HFF-Myc (cell line): ENCODE data around the gene TRAF2.

Experiments
- DNase-seq: peaks from one replicate; pipeline ENCODE4 v3.0.0-alpha.2; 2011; ENCODE audit warnings: low read depth; ENCODE audit errors: extremely low read depth
- H3K4me3 ChIP-seq: replicated peaks from 2 replicates; pipeline ENCODE4 v1.5.1; 2011; ENCODE audit warnings: low read depth, mild to moderate bottlenecking, control low read depth, low read length
- TF ChIP-seq, protein P1 (sequence below): IDR thresholded peaks from 2 replicates; pipeline ENCODE4 v1.5.1; 2012; ENCODE audit warnings: mild to moderate bottlenecking, low read depth, low read length, control low read depth; ENCODE audit errors: missing control alignments

The TRAF2 gene

GRCh38 chr9:136896027-136896426, 9.7 kb downstream of the TRAF2 start:
- no peak for DNase-seq
- TF ChIP-seq, protein P1, sequence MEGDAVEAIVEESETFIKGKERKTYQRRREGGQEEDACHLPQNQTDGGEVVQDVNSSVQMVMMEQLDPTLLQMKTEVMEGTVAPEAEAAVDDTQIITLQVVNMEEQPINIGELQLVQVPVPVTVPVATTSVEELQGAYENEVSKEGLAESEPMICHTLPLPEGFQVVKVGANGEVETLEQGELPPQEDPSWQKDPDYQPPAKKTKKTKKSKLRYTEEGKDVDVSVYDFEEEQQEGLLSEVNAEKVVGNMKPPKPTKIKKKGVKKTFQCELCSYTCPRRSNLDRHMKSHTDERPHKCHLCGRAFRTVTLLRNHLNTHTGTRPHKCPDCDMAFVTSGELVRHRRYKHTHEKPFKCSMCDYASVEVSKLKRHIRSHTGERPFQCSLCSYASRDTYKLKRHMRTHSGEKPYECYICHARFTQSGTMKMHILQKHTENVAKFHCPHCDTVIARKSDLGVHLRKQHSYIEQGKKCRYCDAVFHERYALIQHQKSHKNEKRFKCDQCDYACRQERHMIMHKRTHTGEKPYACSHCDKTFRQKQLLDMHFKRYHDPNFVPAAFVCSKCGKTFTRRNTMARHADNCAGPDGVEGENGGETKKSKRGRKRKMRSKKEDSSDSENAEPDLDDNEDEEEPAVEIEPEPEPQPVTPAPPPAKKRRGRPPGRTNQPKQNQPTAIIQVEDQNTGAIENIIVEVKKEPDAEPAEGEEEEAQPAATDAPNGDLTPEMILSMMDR: no peak
- H3K4me3 ChIP-seq: no peak overlapping the region

DNA sequence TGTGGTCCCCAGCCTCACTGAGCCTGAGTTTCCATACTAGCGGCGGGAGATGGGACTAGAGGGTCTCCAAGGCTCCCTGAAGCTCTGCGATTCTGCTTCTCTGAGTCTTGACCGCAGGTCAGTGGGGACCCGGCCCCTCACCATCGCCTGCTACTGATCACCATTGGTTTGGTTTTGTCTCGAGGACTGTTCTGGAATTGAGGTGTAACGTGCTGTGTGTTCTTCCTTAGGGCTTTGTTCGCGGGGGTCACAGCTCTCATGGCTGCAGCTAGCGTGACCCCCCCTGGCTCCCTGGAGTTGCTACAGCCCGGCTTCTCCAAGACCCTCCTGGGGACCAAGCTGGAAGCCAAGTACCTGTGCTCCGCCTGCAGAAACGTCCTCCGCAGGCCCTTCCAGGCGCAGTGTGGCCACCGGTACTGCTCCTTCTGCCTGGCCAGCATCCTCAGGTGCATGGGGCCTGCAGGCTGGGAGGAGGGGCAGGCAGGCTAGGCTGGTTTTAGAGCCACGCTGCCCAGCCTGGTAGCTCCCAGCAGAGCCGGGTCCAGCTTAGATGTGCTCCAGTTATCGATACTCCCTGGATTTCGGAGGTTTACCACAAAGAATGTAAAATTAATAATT, 12.3 kb downstream of the TRAF2 start:
- H3K4me3 ChIP-seq: no peak overlapping the region
- TF ChIP-seq, protein P1: no peak

DNA sequence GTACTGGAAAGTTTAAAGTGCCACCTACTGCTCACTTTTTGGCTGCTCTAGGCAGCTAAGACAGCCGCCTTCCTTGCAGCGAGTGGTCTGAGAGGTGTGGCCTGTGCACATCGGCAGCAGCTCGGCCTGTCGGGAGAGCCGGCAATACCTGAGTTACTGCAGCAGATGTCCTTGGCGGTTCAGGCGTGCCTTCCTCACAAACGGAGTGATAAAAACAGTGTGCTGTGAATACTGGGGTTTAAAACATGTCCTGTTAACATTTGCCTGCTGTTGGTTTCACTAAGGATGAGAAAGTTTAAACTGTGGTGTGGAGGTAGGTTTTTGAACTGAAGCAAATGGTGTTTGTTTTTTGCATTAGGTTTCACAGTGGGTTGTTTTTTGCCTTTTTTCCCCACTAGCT, 12.9 kb downstream of the TRAF2 start:
- no peak overlapping the region for H3K4me3 ChIP-seq
- no peak for DNase-seq
- TF ChIP-seq, protein P1: no peak

More for the DNA sequence above, 12.3 kb downstream of the TRAF2 start:
- no peak for DNase-seq

- no peak for DNase-seq
- H3K4me3 ChIP-seq: no peak overlapping the region
- TF ChIP-seq, protein P1: no peak
These were observed 14.2 kb downstream of the TRAF2 start for GRCh38 chr9:136900556-136900955.

DNA sequence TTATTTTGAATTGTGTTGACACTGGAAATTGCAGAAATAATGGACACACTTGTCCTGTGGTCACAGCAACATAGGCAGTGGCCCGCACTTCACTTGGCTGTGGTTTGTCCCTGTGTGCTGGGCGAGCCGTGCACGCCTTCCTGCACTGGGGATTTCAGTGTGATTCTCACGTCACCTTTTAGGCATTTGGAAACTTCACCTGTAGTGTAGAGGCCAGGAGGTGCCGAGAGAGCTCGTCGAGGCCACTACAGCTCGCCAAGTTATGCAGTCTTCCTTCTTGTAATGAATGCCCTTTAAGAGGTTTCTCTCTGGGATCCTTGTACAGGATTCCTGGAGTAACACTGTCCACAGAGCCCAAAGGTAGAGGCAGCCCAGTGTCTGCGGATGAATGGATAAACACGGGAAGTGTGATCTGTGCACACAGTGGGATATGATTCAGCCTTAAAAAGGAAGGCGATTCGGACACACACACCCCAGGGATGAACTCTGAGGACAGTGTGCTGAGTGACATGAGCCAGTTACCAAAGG, 14.7 kb downstream of the TRAF2 start:
- TF ChIP-seq, protein P1: no peak
- H3K4me3 ChIP-seq: no peak overlapping the region
- DNase-seq: no peak

DNA sequence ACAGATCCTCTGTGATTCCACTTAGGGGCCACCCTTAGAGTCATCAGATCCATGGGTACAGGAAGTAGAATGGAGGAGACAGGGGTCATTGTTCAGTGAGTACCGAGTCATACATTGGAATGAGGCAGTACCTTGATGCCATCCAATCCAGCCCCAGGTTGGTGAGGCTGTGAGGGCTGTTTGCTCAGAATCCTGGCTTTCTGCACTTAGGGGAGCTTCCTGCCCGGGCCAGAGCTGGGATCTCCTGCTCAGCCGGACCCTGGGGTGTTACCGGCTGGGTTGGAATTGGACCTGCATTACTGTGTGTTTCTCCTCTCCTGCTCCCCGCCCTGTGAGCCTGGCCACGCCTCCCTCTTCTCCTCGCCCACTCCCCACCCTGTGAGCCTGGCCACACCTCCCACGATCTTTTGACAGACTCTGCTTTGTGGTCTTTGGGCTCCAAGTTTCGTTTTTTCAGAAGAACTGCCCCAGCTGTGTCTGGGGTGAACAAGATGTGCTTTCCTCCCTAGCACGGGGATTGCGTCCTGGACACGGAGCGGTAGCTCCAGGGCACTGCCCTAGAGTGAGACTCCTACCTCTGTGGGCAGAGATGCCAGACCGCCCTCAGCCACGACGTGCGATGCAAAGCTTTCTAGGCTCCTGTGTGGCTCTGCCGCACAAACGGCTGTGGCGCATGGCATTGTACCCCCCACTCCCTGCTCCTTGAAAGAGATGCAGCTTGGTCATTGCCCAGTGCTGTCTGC, 15.4 kb downstream of the TRAF2 start:
- TF ChIP-seq, protein P1: no peak
- no peak for DNase-seq
- H3K4me3 ChIP-seq: no peak overlapping the region
